Adrenal gland (tissue), 12 donors: ENCODE measurements around the gene ITFG1. TPM values are rescaled to one million over a fixed set of nuclear protein-coding genes. Genes with fewer than 3 reads are reported as not detected.
"Not testable (repeated sequence)": the region's sequence is repeated elsewhere in the genome, so short reads cannot be mapped to it uniquely, and the experiment has no call there.

Source experiments
- DNase-seq, 7 donors: peaks; one replicate each; pipeline ENCODE4 v3.0.0-alpha.2; 2019 to 2020
- H3K27ac ChIP-seq, 5 donors: fragments of 200-600 bp; sonication (generic) in 4 of 5; 1 replicate in 3 of 5; 2 replicates in 2 of 5; pipeline versions ENCODE4 v1.5.1 to v1.8.0; 2016 to 2020; ENCODE audit warnings: mild to moderate bottlenecking in 1 of 5
- H3K27me3 ChIP-seq: fragments of 200-600 bp; 2 replicates; pipeline ENCODE4 v1.8.0; 2021
- H3K36me3 ChIP-seq, 2 donors: fragments of 200-600 bp; replicated peaks in 1 of 2; 1 replicate in 1 of 2; 2 replicates in 1 of 2; pipeline versions ENCODE4 v1.5.1 to v1.8.0; 2018 to 2022
- H3K4me1 ChIP-seq, 2 donors: fragments of 200-600 bp; replicated peaks in 1 of 2; 1 replicate in 1 of 2; 2 replicates in 1 of 2; pipeline versions ENCODE4 v1.5.1 to v1.8.0; 2018 to 2021
- H3K4me3 ChIP-seq, 4 donors: fragments of 200-600 bp; sonication (generic) in 3 of 4; one replicate each; pipeline ENCODE4 v1.5.1; 2016 to 2018
- H3K9me3 ChIP-seq, 3 donors: fragments of 200-600 bp; sonication (generic) in 1 of 3; replicated peaks in 1 of 3; 1 replicate in 2 of 3; 2 replicates in 1 of 3; pipeline versions ENCODE4 v1.5.1 to v1.8.0; 2016 to 2021
- CTCF ChIP-seq, 6 experiments: fragments of 450-650 bp in 4 of 6; fragments of 200-600 bp in 2 of 6; sonication (generic) in 1 of 6; IDR thresholded peaks; 1 replicate in 5 of 6; 2 replicates in 1 of 6; pipeline versions ENCODE4 v1.5.1 to v1.8.0; 2016 to 2021; ENCODE audit warnings: antibody characterized with exemption in 6 of 6, mild to moderate bottlenecking in 2 of 6, moderate library complexity in 1 of 6
- POLR2A ChIP-seq, 2 donors: fragments of 450-650 bp; IDR thresholded peaks; one replicate each; pipeline ENCODE4 v1.6.1; 2017; ENCODE audit warnings: antibody characterized with exemption in 2 of 2, mild to moderate bottlenecking in 2 of 2, moderate library complexity in 1 of 2
- WGBS, 4 donors: extraction: QIAGEN DNeasy Blood & Tissue Kit in 2 of 4; methylation state at CpG; one replicate each; pipeline versions ENCODE4 v1.1.5 to v1.1.7; 2013 to 2017; 5-methylcytosine and 5-hydroxymethylcytosine counted together
- intact Hi-C, 2 donors: fragments of 100-400 bp; cut with DNase I; formaldehyde crosslinking; loops; one replicate each; pipeline versions ENCODE4 v1.14.1 to v1.15.0; 2022 to 2023
- polyA plus RNA-seq, 3 donors: library from polyadenylated mRNA; stranded (reverse); fragments of 200-250 nt in 2 of 3; fragments of 350-450 nt in 1 of 3; fragmentation: Illumina TruSeq in 1 of 3; extraction: RNeasy Lipid Tissue Mini Kit (QIAGEN cat#74804) in 1 of 3; gene quantifications; one replicate each; pipeline ENCODE4 v1.2.3, GENCODE V29; 2013 to 2014
- total RNA-seq, 9 donors: library from RNA; depleted of rRNA in 4 of 9; stranded (reverse); fragments of >200 nt in 4 of 9; fragments of 120-200 nt in 1 of 9; fragmentation: NEBNext Ultra II Directional in 1 of 9; extraction: Animal tissue kit (Norgen Biotek cat#: 25700) in 1 of 9; gene quantifications; one replicate each; pipeline versions ENCODE4 v1.1.0 to v1.2.4, GENCODE V29; 2013 to 2023
- donor health status: healthy with polysubstance abuse.
- donor health status: Bipolar disorder and iron deficiency.
- donor health status: DM: yes; HTN: yes; CAD: no.
- donor health status: DM: no; HTN: no; CAD: no.
- donor health status: DM: no; HTN: no; CAD: no.
- donor health status: DM: yes; HTN: yes; CAD: no.

ITFG1 gene
- total and polyA plus RNA-seq, 12 donors = 8.4 to 246 (median 84.4) TPM

DNA sequence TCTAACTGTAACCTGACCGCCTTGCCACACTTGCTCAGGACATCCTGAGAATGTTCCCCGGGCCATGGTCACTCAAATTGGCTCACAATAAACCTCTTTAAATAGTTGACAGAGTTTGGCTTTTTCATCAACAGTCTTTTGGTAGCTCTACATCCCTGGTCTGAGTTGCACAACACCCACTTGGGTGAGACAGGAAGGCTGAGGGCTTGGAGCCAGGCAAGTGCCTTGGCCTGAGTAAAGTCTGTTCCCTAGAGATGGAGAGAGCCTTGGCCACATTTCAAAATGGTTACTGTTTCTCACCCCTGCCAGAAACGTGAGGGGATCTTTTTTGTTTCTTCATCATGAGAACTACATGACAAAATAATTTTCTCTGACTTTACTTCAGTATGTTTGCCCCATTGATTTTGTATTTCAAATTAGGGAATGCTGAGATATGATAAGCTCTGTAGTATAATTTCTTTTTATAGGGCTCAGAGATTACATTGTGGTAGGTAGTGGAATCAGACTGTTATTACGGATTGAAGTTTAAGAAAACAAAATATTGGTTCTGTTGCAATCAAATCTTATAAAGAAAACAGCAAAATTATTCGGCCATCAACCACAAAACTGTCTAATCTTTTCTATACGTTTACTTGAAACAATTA, 263.2 kb downstream of the ITFG1 start:
- DNase-seq = peak in 5 of 7 donors; percentile 11 to 33 (median 21)
- WGBS, 4 donors = 81 to 87% (median 85%) methylated on average over 6 of the region's 6 CpGs
- Histone ChIP-seq H3K27ac (no peak overlapping the region), H3K27me3 (no peaks in the 10 kb centered on the region), H3K4me1 (no peaks in the 10 kb centered on the region), H3K9me3 (no peaks in the 10 kb centered on the region), H3K4me3 (no peak overlapping the region), H3K36me3 (no peaks in the 10 kb centered on the region)
- intact Hi-C loops = no loop called here
- no peak for TF ChIP-seq POLR2A (IDR thresholded peaks at IDR 0.05)
- no peak for TF ChIP-seq CTCF (IDR thresholded peaks at IDR 0.05)

GRCh38 chr16:47196457-47196856, 264.4 kb downstream of the ITFG1 start:
- no peak overlapping the region for H3K4me3 ChIP-seq
- H3K27me3 ChIP-seq = no peaks in the 10 kb centered on the region
- 94 to 97% (median 97%) methylated on average over 5 of the region's 5 CpGs for WGBS, 4 donors
- intact Hi-C loops = no loop called here
- no peaks in the 10 kb centered on the region for H3K4me1 ChIP-seq
- H3K9me3 ChIP-seq = no peaks in the 10 kb centered on the region
- no peak for DNase-seq
- TF ChIP-seq POLR2A (IDR thresholded peaks at IDR 0.05) = no peak
- TF ChIP-seq CTCF (IDR thresholded peaks at IDR 0.05) = no peak
- no peak overlapping the region for H3K27ac ChIP-seq
- no peaks in the 10 kb centered on the region for H3K36me3 ChIP-seq

- Histone ChIP-seq H3K27me3 (no peaks in the 10 kb centered on the region), H3K4me3 (no peak overlapping the region), H3K9me3 (no peaks in the 10 kb centered on the region), H3K36me3 (no peaks in the 10 kb centered on the region), H3K4me1 (no peaks in the 10 kb centered on the region), H3K27ac (no peak overlapping the region)
- TF ChIP-seq POLR2A (IDR thresholded peaks at IDR 0.05) = no peak
- TF ChIP-seq CTCF (IDR thresholded peaks at IDR 0.05) = no peak
- intact Hi-C loops = no loop called here
- DNase-seq = no peak
- WGBS, 4 donors = 85 to 95% (median 91%) methylated on average over 3 of the region's 3 CpGs
These were observed 278.5 kb downstream of the ITFG1 start for GRCh38 chr16:47182318-47182717.

DNA sequence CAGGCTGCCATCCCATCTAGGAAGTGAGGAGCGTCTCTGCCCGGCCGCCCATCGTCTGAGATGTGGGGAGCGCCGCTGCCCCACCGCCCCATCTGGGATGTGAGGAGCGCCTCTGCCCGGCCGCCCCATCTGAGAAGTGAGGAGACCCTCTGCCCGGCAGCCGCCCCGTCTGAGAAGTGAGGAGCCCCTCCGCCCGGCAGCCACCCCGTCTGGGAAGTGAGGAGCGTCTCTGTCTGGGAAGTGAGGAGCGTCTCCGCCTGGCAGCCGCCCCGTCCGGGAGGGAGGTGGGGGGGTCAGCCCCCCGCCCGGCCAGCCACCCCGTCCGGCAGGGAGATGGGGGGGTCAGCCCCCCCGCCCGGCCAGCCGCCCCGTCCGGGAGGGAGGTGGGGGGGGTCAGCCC, 279.8 kb downstream of the ITFG1 start:
- H3K27me3 ChIP-seq, intact Hi-C loops, H3K9me3 ChIP-seq, H3K27ac ChIP-seq, H3K36me3 ChIP-seq, DNase-seq, H3K4me1 ChIP-seq, H3K4me3 ChIP-seq: not testable (repeated sequence)
- WGBS, 4 donors = 80 to 100% (median 98%) methylated on average over 1 to 31 of the region's 31 CpGs

DNA sequence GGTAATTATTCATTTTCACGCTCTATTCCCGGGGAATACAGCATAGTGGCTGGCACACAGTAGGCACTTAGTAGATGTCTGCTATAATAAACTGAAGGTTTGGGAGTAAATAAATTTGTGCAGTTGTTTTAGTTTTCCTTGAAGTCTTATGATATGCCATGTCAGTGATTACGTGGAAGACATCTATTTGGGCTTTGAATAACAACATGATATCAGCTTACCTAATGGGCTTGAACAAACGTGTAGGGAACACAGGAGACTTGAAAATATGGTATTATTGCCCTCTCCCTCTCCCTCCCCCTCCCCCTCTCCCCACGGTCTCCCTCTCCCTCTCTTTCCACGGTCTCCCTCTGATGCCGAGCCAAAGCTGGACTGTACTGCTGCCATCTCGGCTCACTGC, 280.8 kb downstream of the ITFG1 start:
- Histone ChIP-seq H3K27ac (no peak overlapping the region), H3K4me3 (no peak overlapping the region), H3K9me3 (no peaks in the 10 kb centered on the region), H3K27me3 (no peaks in the 10 kb centered on the region), H3K36me3 (no peaks in the 10 kb centered on the region), H3K4me1 (no peaks in the 10 kb centered on the region)
- DNase-seq = no peak
- intact Hi-C loops = no loop called here
- WGBS, 4 donors = 89 to 96% (median 93%) methylated on average over 8 of the region's 8 CpGs
- no peak for TF ChIP-seq CTCF (IDR thresholded peaks at IDR 0.05)
- no peak for TF ChIP-seq POLR2A (IDR thresholded peaks at IDR 0.05)
